HG02943 (cell line): ENCODE results near the gene CNOT11.
"Not testable (repeated sequence)": the region's sequence is repeated elsewhere in the genome, so short reads cannot be mapped to it uniquely, and the experiment has no call there.

ENCODE experiments used
- ATAC-seq: cut with Tn5 transposase; IDR thresholded peaks from one replicate; pipeline ENCODE4 v1.9.1; 2021; ENCODE audit warnings: mild to moderate bottlenecking, low read depth, moderate library complexity; ENCODE audit not compliant: unreplicated experiment

Gene CNOT11

GRCh38 chr2:101244373-101244772, 8.3 kb upstream of the CNOT11 start:
- not testable (repeated sequence) for ATAC-seq

- ATAC-seq = not testable (repeated sequence)
These were observed 7.8 kb upstream of the CNOT11 start for GRCh38 chr2:101244899-101245298.

GRCh38 chr2:101245468-101245867, 7.2 kb upstream of the CNOT11 start:
- ATAC-seq = not testable (repeated sequence)

GRCh38 chr2:101248756-101249155, 3.9 kb upstream of the CNOT11 start:
- ATAC-seq = not testable (repeated sequence)

- ATAC-seq = no peak
These were observed 2.9 kb upstream of the CNOT11 start for GRCh38 chr2:101249826-101250225.

- not testable (repeated sequence) for ATAC-seq
These were observed 1.4 kb upstream of the CNOT11 start for GRCh38 chr2:101251246-101251781.

GRCh38 chr2:101251844-101252407, 760 bp upstream of the CNOT11 start:
- ATAC-seq = peak; percentile 57

GRCh38 chr2:101253013-101253702, 472 bp downstream of the CNOT11 start:
- ATAC-seq = peak; percentile 48

- ATAC-seq = no peak
These were observed 1.2 kb downstream of the CNOT11 start for GRCh38 chr2:101253703-101254450.

GRCh38 chr2:101255501-101255900, 2.8 kb downstream of the CNOT11 start:
- ATAC-seq = no peak

GRCh38 chr2:101256316-101256715, 3.6 kb downstream of the CNOT11 start:
- ATAC-seq = no peak

GRCh38 chr2:101258804-101259203, 6.1 kb downstream of the CNOT11 start:
- no peak for ATAC-seq

- no peak for ATAC-seq
These were observed 9.5 kb downstream of the CNOT11 start for GRCh38 chr2:101262142-101262541.

- no peak for ATAC-seq
These were observed 10.7 kb downstream of the CNOT11 start for GRCh38 chr2:101263377-101263800.

- ATAC-seq = no peak
These were observed 11.8 kb downstream of the CNOT11 start for GRCh38 chr2:101264360-101264939.

GRCh38 chr2:101265893-101266499, 13.3 kb downstream of the CNOT11 start:
- no peak for ATAC-seq

GRCh38 chr2:101267671-101268656, 15.3 kb downstream of the CNOT11 start:
- peak; percentile 58 for ATAC-seq

- ATAC-seq = no peak
These were observed 18.1 kb downstream of the CNOT11 start for GRCh38 chr2:101270700-101271259.
